Globus pallidus (tissue), 1 donor: ENCODE results near the gene RSU1.

Experiments
- DNase-seq: peaks from one replicate; pipeline ENCODE4 v3.0.0-alpha.2; 2015; ENCODE audit warnings: low spot score

The RSU1 gene

DNA sequence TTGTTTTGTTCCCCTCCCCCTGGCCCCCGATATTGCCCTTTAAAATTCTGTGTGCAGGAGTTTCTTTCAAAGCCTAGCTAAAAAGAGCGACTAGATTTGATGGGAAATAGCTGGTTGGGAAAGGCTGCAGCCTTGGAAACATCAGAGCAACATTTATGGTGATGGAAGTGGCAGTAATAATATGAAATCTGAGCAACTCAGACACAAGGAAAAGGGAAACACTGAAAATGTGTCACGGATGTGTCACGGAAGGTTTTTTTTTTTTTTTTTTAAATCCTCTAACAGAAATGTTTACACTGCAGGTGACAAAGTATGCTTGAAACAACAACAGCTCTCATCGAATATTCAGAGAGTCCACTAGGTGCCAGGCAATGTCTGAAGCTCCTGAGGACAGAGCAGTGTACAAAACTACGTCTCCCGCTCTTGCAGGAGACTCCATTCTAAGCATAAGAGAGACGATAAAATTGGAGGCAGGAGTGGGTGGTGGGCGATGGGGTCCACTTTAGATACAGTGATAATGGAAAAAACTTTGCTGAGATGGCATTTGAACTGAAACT is 143.0 kb downstream of the RSU1 start:
- no peak for DNase-seq

DNA sequence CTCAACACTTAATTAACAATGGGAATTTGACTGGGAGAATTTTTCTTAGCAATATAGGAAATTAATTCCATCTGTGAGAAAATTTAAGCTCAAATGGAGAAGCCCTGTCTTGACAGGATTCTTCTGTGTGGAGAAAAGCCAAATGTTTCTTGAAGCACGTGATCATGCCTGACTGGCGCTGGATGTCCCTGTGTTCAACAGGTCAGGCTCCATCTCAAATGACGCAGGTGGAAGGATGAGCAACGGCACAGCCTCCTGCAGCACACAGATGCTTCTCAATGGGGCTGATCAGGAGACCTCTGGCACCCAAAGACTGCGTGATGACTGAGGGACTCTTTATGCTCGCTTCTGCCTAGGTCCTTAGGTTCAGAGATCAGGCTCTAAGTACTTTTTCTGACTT is 143.8 kb downstream of the RSU1 start:
- DNase-seq, result no peak

DNA sequence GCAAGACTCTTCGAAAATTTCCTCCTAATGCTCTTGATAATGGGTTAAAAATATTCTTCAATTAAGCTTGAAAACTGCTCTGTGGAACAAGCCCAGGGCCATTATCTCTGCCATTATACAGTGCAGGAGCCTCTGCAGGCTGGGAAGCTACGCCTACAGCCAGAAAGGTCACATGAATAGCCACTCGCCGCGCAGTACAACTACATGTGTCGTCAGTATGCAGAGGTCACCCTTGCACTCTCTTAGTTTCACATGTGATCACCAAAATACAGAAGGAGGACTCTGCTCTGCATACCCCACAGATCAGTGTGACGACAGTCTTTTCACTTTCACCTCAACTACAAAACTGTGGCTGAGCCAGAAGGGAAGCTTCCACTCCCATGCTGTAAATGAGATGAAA is 153.8 kb downstream of the RSU1 start:
- no peak for DNase-seq

DNA sequence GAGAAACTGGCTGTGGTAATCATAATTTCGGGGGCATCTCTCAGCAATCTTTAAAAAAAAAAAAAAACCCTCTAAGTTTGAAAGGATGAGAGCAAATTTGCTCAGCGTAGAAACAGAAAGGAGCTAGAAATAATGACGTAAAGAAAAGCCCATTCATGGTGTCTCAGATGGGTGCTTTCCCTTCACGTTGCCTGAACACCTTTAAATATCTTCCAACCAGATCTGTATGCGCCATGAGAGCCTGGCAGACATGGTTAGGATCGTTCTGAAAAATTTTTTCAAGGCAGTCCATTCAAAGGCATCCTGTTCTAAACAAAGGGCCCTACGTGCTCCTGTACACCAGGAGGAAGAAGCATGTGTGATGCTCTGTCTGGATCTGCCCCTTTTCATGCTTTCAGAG is 154.3 kb downstream of the RSU1 start:
- DNase-seq, result no peak

DNA sequence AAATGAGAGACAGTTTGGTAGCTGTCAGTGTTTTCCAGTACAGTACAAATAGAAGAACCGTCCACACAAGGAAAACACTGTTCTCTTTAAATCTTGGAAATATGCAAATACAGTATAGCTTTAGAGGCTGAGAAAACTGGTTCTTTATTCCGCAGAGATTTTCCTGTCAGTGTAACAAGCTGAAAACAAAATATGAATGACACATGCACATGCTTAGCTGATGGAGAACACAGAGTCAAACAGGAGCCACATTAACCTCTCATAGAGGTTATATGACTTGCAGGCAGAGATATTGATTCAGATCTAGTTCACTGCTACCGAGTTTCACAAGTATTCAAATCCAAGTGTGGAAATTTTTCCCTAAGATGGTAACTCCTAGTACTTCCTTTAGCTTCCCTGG is 160.3 kb downstream of the RSU1 start:
- DNase-seq, result no peak

DNA sequence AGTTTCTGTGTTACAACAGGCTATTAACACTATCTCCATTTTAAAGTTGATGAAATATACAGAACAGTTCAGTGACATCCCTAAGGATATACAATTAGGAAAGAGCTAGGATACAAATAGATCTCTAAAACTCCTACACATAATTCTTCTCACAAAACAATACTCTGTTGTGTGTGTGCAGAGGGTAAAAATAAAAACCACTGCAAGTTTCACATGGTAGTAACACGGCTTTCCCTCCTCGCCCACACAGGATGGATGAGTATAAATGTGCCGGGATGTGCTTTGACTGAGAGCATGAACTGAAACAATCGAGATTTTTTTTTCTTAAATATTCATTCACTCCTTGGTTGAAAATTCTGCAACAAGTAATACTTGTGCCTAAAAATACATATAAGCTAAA is 164.0 kb downstream of the RSU1 start:
- DNase-seq, result no peak

DNA sequence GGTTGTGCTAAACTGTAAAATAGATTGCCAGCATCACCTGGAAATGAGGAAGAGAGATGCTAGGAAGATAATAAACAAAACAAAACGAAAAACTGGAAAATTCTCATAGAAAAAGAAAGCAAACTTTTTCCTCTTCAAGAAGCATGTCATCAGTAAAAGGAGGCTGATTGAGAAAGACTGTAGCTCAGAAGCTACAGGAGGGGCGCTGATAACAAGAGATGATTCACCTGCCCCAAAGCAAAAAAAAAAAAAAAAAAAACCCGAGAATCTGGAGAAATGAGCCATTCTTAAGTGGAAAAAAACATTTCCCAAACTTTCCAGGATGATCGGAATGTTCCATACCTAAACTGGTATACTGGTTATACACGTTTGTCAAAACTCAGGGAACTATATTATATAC is 165.1 kb downstream of the RSU1 start:
- DNase-seq, result no peak

DNA sequence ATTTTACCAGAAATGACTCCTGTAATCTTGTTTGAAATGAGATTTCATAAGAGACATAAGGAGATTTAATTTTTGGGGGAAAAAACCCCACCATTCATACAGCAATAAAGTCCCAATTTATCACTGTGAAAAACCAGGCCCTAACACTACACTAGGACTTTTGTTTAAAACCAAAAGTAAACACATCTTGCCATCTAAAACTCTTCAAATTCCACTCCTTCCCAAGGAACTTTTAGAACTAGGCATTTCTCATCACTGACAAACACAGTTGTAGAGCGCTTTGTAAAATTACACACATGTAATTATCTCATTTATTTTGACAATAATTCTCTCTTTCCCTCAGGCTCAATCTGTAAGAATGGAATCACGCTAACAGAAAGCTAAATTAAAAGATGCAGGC is 167.5 kb downstream of the RSU1 start:
- no peak for DNase-seq

DNA sequence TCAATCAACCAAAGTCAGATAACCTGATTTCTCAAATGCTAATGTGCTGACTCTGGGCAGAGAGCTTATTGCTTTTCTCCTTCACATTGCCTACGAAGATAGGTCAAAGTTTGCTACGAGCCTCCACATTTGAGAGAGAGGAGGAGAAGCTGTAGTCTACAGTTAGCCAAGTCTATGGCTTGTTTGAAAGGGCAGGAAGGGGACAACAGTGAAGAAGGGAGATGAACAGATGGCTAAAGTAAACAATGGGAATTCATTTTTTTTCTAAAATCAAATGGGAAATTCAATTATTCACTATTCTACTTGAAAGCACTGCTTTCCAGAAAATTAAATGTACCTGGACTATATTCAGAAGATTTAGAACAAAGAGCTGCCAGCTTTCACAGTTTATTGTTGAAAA is 168.9 kb downstream of the RSU1 start:
- no peak for DNase-seq

DNA sequence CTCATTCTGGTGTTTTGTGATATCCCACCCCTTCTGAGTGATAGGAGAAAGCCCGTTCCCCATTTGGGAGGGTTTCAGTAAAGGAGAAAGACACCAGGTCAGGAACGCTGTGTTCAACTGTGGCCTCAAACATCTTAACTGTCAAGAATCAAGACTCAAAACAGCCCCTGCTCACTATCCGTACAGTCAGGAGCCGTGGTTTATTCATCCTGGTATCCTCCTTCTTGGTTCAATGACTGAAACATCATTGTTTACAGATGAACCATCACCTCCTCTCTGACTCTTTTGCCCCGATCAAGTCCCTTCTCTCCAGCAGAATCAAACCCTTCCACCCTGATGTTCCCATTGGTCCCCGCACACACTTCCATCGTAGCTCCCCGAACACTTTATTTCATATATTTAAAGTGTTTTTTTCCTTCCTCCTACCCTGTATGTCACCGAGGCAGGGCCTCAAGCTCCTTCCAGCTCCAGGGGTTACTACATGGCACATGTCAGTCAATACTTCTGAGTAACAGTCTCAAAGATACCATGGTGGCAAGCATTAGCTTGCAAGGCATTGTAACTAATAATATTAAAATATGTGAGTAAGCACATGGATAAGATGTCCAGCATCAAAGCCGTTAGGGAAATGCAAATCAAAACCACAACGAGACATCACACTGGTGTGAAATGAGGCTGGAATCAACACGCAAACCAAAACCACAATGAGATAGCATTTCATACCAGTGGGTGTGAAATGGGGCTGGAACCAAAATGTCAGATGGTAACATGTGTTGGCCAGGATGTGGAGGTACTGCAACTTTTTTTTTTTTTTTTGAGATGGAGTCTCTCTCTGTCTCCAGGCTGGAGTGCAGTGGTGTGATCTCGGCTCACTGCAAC is 170.8 kb downstream of the RSU1 start:
- DNase-seq, result no peak

DNA sequence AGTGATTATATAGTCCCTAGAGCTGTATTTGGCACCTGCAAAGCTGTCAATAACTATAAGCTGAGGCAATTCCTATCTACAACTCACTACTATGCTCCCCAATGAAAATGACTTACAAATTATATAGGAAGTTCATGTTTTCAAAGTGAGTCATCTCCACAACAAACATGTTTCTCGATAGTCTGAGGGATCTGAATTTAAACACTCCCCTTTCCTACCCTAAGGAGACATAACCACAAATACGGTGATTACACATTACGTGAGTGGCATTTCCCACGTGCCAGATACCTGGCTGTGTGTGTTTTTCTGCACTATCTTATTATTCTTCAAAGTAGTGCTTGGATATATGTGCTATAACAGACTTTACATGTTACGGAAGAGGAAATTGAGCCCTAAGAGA is 173.1 kb downstream of the RSU1 start:
- no peak for DNase-seq

DNA sequence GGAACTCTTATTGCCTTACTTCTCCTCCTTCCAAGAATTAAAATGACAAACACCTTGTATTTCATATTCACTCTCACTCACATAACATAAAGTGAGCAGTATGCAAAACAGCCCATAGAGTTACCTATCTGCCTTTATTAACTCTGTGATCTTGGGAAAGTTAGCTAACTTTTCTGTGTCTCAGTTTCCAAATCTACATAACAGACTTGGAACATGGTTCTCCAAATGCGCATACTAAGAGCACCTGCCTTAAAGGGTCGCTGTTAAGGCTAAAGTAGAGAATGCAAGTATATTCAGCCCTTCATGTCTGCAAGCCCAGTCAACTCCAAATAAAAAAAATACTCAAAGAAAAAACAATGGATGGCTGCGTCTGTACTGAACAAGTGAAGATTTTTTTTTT is 173.7 kb downstream of the RSU1 start:
- no peak for DNase-seq

DNA sequence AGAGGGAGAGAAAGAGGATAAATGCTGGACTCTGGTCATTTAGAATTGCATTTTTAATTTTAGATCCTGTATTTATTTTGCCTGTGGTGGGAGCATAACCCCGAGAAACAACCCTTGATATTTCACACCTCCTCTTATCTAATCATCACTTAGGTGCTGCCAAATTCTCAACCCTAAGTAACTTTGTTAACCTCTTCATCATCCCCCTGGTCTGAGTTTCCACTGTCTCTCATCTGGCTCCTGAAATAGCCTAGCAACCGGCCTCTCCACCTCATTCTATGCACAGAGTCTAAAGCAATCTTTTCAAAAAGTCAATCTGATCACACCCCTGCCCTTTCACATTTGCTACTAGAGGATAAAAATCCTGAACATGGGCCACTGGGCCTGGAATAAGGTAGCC is 177.1 kb downstream of the RSU1 start:
- no peak for DNase-seq

DNA sequence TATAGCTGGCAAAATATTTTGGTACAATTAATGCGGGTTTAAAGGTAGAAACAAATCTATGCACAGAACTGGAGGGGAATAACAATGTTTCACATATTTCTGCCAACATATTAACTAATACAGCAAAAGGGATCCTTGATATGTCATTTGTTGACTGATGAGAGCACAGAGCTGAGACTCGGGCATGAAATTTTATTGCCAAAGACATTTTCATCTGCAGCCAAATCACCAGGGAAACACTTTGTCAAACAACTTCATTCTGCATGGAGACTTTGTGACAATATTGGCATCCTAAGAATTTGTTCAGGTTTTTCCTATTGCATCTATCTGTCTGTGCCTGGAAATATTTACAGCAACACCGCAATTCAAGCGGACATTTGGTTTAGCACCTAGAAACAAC is 177.8 kb downstream of the RSU1 start:
- no peak for DNase-seq

DNA sequence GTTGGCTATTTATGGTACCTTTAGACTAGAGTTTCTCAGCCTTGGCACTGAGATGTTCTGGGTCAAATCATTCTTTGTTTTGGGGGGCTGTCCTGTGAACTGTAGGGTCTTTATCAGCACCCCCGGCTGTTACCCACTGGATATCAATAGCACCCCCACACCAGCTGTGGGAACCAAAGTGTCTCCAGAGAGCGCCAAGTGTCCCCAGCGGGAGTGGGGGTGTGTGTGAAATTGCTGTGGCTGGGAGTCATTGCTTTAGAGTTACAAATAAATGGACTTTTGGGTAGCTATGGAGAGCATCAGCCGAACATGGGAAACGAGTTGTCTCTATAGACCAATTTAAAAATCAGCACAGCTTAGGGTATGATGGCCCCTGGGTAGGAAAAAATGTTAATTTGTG is 184.2 kb downstream of the RSU1 start:
- no peak for DNase-seq

DNA sequence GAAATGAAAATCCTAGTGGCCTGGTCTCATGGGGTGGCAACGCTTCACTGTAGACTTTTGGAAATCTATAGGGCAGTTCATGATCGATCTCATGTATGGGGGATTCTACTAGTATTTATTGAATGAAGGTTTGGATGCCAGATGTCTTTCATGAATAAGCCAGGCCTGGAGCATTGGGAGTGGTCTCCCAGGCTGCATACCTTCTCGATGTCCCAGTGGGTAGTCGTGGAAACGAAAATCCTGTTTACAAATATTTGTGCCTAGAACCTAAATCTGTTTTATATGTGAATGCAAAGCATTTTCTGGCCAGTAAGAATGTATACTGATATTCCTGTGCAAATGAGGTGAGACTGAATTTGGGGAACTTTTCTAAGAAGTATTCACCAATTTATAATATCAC is 190.5 kb downstream of the RSU1 start:
- DNase-seq, result no peak

DNA sequence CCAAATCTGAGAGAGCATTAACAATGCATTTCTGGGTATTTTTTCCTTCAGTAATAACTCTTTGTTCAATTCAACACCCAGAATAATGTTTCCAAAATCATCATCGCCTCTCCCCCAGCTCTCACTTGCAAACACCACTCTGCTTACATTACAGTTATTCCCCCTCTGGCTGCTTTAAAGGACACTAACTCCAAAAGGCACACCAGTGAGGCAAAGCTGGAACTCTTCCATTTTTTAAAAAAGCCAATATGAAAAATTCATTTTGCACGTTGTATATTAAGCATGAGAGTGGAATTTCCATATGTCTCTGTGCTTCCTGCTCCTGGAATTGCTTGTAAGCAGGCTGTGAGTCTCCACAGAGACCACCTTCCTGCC is 204.3 kb downstream of the RSU1 start:
- no peak for DNase-seq

DNA sequence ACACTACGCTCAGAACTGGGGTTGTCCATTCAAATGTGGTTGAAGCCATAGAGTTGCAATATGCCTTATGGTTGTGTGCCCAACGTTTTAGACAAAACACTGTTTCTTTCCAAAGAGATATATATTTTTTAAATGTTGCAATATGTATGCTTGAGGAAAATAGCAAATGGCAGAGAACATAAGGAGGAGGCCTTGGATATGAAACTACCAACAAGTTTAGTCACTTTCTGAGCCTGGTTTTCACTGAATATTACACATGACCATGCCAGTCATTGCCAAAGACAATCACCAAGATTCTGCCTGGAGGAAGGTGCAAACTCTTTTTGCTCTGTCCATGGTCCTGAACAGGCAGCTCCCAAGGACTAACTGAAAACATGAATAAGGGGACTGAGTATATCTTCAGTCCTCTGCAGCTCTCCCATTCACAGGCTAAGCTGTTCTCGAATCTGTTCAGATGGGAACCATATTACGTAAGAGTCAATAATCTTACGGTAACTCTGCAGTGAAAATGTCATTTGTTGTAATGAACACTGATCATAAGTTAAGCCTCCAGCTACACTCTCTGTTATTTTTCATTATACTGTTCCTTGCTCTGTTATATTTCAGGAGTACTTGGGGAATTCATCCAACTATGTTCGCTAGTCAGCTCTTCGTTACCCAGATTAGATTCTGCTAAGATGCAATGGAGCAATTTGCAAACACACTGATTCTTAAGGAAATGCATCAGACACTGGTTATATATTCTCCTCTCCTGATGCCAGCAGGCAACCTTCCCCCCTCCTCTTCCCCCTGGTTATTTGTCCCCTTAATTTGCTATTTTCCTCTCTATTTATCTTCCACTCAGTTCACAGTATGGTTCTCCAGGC is 204.9 kb downstream of the RSU1 start:
- no peak for DNase-seq

DNA sequence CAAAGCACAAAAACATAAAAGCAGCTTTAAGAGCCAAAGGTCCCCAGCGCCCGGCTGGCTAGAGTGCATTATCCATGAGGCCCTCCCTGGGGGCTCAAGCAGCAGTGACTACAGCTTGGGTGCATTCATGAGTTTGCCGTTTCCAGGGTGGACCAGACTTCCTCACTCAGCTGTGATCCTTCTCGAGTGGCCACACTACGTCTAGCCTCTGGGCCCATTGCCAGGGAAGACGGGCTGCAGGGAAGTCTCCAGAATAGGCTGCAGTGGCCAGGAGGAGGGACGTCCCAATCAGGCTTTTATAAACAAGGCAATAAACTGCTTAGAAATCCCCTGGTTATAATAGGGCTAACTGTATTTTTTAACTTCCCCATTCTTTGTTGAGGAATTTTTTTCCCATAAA is 206.2 kb downstream of the RSU1 start:
- DNase-seq, result no peak

DNA sequence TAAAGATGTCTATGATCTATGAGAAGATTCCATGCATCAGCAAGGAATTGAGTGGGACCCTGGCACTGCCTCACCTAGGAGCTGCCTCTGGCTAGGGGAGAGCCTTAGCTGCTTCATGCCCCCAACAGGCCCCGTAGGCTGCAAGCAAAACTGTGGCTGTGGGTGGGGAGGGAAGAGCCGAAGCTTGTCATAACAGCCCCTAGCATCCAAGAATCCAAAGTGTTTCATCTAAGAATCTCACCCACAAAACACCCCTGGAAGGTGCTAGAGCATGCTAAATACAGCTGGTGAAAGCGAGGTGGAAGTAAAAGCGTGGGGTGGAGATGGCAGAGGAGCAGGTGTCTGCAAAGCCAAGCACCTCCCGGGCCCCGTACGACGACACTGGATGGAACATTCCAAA is 208.0 kb downstream of the RSU1 start:
- no peak for DNase-seq

DNA sequence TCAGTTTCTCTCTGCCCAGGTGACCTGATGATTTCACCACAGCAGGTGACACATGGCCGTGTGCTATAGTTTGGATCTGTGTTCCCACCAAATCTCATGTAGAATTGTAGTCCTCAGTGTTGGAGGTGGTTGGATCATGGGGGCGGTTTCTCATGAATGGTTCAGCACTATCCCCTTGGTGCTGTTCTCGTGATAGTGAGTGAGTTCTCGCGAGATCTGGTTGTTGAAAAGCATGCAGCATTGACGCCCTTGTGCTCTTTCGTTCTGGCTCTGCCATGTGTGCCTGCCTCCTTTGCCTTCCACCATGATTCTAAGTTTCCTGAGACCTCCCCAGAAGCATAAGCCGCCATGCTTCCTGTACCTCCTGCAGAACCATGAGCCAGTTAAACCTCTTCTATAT is 210.3 kb downstream of the RSU1 start:
- no peak for DNase-seq

DNA sequence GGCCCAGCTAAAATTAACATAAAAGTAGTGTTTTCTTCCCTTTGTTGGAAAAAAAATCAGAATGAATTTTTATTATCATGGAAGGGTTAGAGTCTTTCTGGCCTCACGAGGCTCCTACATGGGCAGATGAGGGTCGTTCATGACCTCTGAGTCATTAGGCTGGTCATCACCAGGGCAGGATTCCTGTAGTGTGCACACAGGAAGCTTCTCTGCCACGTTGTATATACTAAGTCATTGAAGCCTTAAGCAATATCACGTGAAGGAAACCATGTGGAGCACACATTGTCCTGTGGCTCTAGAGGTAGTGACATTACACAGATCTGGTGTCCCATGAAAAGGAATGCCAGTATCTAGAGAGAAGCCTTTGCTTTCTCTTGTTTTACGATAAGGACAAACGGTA is 210.8 kb downstream of the RSU1 start:
- no peak for DNase-seq

DNA sequence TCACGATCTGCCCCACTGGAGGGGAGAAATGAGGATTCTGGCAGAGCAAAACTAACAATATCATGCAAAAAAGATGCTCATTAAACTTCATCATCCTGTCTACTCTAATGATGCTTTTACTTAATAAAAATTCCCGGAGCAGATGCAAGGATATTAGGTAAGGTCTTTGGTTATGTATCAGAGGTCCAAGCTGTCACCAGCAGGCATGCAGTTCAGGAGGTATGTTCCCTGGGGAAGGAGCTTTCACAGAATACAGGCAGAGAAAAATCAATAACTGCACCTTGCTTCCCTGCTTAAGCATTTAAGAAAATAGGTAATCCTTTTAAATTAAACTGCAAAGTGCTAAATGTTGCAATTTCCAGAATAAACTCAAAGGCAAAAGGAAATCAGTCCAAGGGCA is 213.9 kb downstream of the RSU1 start:
- DNase-seq, result no peak
